SK-N-DZ (cell line): ENCODE data around the gene HSP90AB1. TPM values are rescaled to one million over a fixed set of nuclear protein-coding genes. Genes with fewer than 3 reads are reported as not detected.

Experiments used
- DNase-seq: peaks from one replicate; pipeline ENCODE4 v3.0.0-alpha.2; 2015; ENCODE audit warnings: low spot score
- polyA plus RNA-seq, 2 experiments: library from polyadenylated mRNA; depleted of rRNA; stranded (reverse); fragments of >200 nt; gene quantifications; 2 replicates each; pipeline ENCODE4 v1.2.3, GENCODE V29; 2014

Gene HSP90AB1
- 1,614 and 1,776 TPM in 2 replicates for polyA plus RNA-seq (2014; cell fraction: cytosol; rRNA removed)
- polyA plus RNA-seq (2014; cell fraction: nucleus; rRNA removed) = 579 and 767 TPM in 2 replicates

GRCh38 chr6:44246663-44247337 is at the start of gene HSP90AB1:
Gene HSP90AB1 (plus strand): TSS chr6:44247101. CDS start chr6:44248630, 1,529 bp downstream.
- DNase-seq = peak; percentile 99

DNA sequence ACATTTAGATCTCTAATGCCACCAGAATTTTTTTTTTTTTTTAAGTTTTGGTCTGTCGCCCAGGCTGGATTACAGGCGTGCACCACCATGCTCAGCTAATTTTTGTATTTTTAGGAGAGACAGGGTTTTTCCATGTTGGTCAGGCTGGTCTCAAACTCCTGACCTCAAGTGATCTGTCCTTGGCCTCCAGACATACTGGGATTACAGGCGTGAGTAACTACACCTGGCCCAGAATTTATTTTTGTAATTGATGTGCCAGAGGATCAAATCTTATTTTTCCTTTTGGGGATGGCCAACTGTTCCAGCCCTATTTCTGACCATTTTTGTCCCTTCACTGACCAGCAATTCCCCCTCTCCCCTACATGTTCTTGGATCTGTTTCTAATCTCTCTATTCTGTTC is 48.2 kb upstream of the HSP90AB1 start:
- no peak for DNase-seq

DNA sequence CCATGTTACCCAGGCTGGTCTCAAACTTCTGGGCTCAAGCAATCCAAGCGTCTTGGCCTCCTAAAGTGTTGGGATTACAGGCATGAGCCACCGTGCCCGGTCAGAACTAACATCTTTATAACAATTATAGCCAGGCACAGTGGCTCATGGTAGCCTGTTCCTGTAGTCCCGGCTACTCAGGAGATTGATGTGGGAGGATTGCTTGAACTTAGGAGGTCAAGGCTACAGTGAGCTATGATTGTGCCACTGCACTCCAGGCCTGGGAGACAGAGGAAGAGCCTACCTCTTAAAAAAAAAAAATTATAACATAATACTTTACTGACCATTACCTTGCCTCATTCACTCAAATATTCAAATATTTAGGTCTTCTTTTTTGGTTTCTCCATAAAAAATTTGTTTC is 47.0 kb upstream of the HSP90AB1 start:
- no peak for DNase-seq

- DNase-seq = no peak
Measured at GRCh38 chr6:44201200-44201599, 45.7 kb upstream of the HSP90AB1 start.

DNA sequence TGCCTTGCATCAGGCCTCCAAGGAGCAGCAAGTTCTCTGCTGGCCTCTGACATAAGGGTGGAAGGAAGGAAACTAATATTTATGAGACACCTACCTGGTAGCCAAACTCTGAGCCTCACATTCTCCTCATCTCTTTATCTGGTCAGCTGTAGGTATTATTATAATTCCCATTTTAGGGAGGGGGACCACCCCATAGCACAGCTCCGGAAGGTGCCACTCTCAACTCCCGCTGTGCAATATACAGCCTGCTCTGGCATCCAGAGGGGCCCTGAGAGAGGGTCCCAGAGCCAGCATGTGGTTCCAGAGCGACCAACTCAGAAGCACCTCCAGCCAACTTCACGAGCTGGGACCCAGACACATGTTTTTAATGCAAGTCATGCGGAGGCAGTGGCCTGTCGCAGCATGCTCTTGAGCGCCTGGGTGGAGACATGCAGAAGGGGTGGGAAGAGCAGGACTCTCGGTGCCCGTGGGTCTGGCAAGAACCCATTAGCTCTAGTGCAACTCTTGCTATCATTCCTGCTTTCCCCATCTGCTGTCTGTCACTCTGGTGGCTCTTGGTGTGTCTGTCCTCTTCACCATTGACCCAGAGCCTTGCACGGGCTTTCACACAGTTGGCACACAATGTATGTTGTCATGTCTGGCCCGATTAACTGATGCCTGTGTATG is 45.1 kb upstream of the HSP90AB1 start:
- no peak for DNase-seq

DNA sequence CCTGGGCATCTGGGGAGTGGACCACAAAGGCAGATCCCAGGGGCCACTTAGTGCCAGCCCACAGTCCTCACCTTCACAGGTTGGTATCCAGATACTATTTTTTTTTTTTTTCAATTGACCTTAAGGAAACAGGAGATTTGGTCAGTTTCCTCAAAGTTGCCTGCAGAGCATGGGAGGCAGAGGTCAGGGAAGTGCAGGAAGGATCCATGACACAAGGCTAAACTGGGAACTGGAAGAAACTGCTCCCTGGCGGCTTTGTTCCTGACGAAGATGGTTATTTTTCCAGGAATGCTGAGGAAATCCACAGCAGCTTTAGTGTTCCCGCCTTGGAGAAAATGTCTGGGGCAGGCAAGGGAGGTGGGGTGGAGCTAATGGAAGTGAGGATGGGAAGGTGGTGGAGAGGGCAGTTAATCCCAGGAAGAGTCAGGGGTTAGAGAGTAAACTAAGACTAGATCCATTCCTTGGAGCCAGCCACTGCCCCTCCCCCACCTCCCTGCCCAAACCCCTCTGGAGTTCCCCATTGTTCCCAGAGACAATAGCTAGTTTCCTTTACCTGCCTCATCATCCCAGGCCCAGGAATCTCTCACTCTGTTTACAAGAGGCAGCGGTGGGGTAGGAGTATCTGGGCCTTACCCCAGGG is 44.4 kb upstream of the HSP90AB1 start:
- no peak for DNase-seq

- no peak for DNase-seq
Measured at GRCh38 chr6:44202972-44203750, 43.7 kb upstream of the HSP90AB1 start.

- no peak for DNase-seq
Measured at GRCh38 chr6:44203955-44204354, 42.9 kb upstream of the HSP90AB1 start.

- no peak for DNase-seq
Measured at GRCh38 chr6:44207966-44208365, 38.9 kb upstream of the HSP90AB1 start.

DNA sequence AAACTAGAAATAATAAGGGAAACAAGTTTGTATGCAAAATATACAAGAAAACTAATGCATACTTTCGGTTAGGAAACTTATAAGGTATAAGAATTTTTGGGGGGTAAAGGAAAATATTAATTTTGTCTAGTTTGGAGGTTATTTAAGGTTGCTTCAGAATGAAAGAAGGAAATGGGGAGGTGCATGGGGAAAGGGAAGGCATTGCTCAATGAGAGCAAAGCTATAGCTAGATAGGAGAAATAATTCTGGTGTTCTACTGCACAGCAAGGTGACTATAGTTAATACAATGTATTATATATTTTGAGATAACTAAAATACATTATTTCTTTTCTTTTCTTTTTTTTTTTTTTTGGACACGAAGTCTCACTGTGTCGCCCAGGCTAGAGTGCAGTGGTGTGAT is 35.6 kb upstream of the HSP90AB1 start:
- no peak for DNase-seq

- DNase-seq = no peak
Measured at GRCh38 chr6:44214307-44214706, 32.6 kb upstream of the HSP90AB1 start.

- DNase-seq = no peak
Measured at GRCh38 chr6:44216677-44217331, 30.1 kb upstream of the HSP90AB1 start, which contains the start of gene MYMX. Gene MYMX (plus strand): TSS chr6:44216926. CDS start chr6:44217472, 546 bp downstream.

GRCh38 chr6:44217332-44218143 is 29.4 kb upstream of the HSP90AB1 start:
- peak; percentile 54 for DNase-seq

DNA sequence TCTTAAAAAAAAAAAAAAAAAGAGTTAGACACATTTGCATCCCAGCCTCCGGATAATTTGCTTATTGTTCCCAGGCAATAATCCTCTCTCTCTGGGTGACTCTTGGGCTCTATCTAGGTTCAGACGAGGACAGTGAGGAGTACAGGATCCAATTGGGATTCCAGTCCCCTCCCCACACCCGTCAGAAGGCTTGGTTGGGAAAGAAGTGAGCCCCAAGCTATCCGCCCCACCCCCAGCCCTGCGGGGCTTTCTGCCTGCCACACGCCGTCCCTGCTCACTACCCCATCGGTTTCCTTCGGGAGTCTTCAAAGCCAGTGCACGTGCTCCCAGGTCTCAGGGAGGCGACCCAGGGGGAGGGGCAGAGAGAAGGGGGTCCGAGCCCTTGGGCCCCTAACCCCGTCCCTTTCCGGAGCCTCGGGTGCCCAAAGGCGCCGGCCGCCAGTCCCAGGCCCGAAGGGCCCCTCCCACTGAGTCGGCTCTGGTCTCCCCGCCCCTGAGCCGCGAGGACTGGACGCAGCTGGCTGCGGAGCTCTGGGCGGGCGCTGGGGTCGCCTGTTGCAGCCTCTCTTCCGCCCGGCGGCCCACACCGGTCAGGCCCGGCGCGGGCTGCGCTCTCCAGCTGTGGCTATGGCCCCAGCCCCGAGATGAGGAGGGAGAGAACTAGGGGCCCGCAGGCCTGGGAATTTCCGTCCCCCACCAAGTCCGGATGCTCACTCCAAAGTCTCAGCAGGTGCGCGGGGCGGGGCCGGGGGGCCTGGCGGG is 27.7 kb upstream of the HSP90AB1 start:
- DNase-seq = peak; percentile 79

DNA sequence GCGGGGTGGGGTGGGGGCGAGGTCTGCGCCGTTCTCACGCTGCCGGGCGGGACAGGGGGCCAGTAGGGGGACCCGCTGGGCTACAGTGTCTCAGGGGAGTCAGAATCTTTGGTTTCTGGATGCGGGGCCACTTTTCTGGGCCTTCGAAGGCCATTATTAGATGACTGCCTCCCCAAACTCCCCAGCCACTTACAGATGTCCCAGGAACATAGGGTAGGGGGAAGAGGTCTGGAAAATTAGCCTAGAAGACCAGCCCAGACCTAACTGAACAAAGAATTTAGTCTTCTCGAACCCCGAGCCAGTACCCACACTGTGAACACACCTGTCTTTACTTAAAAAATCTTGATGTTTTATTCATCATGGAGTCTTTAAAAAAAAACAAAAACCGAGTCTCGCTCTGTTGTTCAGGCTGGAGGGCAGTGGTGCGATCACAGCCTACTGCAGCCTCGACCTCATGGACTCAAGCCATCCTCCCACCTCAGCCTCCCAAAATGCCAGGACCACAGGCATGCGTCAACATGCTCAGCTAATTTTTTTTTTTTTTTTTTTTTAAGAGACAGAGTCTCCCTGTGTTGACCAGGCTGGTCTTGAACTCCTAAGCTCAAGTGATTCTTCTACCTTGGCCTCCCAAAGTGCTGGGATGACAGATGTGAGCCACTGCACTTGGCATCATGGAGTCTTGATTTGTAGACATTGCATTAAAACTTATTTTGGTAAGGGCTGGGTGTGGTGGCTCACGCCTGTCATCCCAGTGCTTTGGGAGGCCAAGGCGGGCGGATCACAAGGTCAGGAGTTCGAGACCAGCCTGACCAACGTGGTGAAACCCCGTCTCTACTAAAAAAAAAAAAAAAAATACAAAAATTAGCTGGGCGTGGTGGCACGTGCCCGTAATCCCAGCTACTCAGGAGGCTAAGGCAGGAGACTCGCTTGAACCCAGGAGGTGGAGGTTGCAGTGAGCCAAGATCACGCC is 26.8 kb upstream of the HSP90AB1 start:
- no peak for DNase-seq

GRCh38 chr6:44220913-44221290 is 26.0 kb upstream of the HSP90AB1 start:
- no peak for DNase-seq

DNA sequence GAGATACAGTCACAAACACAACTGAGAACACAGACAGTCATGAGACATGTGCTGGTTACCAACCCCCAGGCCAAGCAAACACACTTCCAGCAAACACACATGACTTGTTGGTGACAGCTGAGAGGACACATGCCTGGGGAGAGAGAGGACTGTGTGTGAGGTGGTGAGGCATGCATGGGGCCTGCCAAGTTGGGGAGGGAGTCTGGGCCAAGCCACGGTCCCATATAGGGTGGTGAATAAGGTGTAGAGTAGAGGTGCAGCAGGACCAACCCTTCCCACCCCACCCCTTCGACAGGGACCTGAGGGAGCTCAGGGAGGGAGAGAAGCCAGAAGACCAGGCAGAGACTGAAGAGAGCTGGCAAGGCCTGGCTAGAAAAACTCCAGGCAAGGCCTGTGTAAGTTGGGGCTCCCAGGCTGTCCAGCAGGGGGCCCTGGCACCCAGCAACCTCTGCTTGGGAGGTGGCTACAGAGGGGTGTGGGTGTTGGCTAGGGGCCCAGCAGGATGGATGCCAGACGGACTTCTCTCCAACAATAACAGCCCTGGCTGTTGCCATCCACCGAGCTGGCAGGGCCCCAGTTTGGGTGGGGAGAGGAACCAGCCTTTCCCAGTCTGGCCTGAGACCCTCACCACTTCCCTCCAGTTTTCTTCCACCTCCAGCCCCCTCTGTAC is 25.5 kb upstream of the HSP90AB1 start:
- peak; percentile 81 for DNase-seq

DNA sequence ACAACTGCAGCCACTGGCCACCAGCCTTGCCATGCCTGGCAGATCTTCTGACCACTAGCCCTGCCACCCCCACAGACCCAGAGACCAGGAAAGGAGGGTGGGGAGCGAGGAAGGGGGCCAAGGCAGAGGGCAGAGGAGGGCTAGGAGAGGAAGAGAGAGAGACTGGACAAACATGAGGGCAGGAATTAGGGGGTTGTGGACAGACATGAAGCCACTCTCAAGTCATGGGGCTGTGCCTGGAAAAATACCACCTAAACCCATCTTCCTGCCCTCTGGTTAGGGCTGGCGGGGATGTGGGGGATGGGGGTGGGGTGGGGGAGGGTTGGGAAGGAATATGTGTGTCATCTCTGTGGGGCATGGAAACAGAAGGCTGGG is 25.0 kb upstream of the HSP90AB1 start:
- DNase-seq = no peak
